Urothelium cell line (cell line): ENCODE data around the gene LAMC1.
"Not testable (repeated sequence)": the region's sequence is repeated elsewhere in the genome, so short reads cannot be mapped to it uniquely, and the experiment has no call there.

Experiments used
- DNase-seq: peaks from one replicate; pipeline ENCODE4 v3.0.0; 2011; ENCODE audit warnings: low spot score, mixed read lengths
- FAIRE-seq: peaks from 2 replicates; lab custom pipeline; 2011; peaks lifted over from hg19 to GRCh38; lab: Jason Lieb, UNC

LAMC1 gene

DNA sequence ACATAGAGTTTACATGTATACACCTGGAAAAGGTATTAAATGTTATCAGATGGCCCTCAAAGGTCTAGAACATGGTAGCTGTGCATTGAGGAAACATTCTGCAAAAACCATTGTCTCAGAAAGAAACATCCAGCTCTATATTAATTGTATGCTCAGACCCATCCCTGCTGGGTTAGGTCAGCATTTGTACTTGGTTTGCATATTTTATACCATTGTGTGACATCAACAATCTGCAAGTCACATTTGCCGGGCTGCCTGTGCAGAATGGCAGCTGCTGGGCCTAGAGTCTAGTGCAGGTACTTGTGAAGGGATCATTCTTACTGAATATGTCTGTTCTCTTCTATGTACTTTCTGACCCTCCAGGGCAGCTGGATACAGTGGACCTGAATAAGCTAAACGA is 119.0 kb downstream of the LAMC1 start:
- DNase-seq (no peak), FAIRE-seq (no peak)

DNA sequence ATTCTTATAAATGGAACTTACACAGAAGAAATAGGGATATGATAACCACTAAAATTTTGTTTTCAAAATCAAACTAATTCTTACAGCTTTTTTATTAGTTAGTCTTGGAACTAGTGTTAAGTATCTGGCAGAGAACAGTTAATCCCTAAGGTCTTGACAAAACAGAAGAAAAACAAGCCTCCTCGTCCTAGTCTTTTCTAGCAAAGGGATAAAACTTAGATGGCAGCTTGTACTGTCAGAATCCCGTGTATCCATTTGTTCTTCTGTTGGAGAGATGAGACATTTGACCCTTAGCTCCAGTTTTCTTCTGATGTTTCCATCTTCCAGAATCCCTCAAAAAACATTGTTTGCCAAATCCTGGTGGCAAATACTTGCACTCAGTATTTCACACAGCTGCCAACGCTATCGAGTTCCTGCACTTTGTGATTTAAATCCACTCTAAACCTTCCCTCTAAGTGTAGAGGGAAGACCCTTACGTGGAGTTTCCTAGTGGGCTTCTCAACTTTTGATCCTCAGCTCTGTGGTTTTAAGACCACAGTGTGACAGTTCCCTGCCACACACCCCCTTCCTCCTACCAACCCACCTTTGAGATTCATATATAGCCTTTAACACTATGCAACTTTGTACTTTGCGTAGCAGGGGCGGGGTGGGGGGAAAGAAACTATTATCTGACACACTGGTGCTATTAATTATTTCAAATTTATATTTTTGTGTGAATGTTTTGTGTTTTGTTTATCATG is 120.5 kb downstream of the LAMC1 start:
- FAIRE-seq (no peak), DNase-seq (no peak)

DNA sequence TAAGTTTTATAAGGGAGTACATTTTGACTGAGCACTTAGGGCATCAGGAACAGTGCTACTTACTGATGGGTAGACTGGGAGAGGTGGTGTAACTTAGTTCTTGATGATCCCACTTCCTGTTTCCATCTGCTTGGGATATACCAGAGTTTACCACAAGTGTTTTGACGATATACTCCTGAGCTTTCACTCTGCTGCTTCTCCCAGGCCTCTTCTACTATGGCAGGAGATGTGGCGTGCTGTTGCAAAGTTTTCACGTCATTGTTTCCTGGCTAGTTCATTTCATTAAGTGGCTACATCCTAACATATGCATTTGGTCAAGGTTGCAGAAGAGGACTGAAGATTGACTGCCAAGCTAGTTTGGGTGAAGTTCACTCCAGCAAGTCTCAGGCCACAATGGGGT is 121.5 kb downstream of the LAMC1 start:
- no peak for DNase-seq
- FAIRE-seq: no peak

DNA sequence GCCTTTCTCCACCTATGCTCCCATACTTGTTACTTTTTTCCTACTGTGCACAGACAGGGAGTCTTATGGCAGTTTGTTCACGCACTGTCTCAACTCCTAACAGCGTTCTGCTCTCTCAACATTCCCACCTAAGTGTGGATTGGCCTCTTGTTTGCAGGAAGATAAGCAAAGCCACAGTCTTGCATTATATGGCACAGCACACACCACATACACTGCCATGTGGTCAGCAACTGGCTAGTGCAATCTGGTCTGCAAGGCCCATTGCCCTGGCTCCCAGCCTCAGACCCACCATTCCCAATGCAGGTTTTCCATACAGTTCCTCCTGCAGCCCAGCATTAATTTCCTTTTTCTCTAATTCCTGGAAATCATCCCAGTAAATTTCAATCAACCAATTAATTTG is 124.5 kb downstream of the LAMC1 start:
- FAIRE-seq (no peak), DNase-seq (no peak)

DNA sequence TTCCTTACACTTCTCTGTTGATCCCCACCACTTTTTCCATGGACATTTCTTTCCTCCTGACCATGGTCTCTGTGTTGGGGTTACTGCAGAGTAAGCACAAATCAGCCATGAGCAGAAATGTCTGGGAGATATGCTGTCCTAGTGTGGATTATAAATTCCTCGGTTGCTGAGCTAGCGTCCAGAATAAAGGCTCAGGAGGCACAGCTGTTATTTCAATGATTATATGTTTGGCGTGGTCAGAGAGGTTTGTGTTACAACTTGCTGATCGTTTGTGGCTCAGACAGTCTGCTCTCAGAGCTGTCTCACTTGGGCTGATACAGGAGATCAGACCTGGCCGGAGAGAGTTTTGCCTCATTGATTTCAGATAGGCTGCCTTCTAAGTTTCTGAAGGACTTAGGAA is 125.4 kb downstream of the LAMC1 start:
- DNase-seq: no peak
- FAIRE-seq: no peak

DNA sequence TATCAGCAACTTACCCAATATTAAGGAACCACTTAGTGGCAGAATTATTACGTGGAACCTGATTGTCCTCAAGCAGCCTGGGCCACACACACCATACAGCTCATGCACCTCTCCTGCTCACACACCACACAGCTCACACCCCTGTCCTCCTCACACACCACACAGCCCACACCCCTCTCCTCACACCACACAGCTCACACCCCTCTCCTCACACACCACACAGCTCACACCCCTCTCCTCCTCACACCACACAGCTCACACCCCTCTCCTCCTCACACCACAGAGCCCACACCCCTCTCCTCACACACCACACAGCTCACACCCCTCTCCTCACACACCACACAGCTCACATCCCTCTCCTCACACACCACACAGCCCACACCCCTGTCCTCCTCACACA is 126.1 kb downstream of the LAMC1 start:
- DNase-seq (no peak), FAIRE-seq (no peak)

DNA sequence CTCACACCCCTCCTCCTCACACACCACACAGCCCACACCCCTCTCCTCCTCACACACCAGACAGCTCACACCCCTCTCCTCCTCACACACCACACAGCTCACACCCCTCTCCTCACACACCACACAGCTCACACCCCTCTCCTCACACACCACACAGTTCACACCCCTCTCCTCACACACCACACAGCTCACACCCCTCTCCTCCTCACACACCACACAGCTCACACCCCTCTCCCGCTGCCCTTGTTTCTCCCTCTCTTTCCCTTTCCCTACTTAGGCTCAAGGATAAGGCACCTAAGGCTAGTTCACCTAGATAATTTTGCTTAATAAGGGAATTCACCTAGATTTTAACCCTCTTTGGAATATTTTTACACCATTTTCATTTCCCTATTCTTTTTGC is 126.8 kb downstream of the LAMC1 start:
- peak; percentile 95 for FAIRE-seq

DNA sequence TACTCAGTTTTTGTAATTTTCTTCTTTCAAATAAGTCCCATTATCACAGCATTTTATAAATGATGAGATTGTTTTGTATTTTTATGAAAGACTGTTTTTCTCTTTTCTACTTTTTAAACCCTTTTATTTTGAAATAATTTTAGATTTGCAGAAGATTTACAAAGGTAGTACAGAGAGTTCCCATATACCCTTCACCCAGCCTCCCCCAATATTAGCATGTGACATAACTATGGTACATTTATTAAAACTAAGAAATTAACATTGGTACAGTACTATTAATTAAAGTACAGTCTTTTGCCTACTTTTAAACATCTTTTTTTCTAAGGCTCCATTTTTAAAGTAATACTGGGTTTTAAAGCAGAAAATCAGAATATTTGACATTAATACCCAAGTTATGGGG is 127.2 kb downstream of the LAMC1 start:
- DNase-seq (no peak), FAIRE-seq (no peak)

More for the DNA sequence above, 126.8 kb downstream of the LAMC1 start:
- not testable (repeated sequence) for DNase-seq

DNA sequence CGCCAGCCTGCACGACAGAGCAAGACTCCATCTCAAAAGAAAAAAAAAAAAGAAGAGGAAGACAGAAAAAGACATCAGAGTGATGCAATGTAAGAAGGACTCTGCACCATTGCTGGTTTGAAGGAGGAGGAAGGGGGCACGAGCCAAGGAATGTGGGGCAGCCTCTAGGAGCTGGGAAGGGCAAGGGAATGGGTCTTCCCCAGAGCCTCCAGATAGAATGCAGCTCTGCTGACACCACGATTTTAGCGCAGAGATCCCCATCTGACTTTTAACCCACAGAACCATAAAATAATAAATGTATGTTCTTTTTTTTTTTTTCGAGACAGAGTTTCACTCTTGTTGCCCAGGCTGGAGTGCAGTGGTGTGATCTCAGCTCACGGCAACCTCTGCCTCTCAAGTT is 129.0 kb downstream of the LAMC1 start:
- FAIRE-seq: no peak
- DNase-seq: no peak

DNA sequence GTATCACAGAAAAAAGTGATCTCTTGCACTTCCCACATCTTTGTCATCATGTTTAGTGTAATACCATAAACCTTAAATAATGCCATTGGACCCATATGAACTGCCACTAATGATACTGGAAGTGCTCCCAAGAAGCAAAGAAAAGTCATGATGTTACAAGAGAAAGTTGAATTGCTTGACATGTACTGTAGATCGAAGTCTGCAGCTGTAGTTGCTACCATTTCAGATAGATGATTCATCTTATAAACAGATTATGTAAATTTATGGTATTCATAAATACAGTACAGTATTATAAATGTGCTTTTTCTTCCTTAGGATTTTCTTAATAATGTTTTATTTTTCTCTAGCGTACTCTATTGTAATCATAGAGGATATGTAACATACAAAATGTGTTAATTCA is 132.7 kb downstream of the LAMC1 start:
- FAIRE-seq (no peak), DNase-seq (no peak)

DNA sequence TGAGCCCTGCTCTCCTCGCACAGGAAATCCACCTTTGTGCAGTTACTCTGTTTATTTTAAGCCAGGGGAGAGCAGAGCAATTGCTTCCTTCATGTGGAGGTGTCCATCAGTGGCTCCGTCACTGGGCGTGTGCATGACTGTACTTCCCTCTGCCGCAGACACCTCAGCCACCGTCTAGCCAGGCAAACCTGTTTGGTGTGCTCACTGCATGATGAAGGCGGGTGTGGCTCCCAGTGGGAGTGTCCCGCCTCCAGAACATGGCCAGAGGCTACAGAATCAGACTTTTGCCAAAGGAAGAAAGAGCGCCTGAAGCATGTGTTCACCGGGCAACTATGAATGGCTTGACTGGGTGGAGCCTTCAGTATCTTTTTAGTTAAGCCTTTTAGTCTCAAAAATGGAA is 136.7 kb downstream of the LAMC1 start:
- DNase-seq (peak; percentile 71), FAIRE-seq (no peak)

DNA sequence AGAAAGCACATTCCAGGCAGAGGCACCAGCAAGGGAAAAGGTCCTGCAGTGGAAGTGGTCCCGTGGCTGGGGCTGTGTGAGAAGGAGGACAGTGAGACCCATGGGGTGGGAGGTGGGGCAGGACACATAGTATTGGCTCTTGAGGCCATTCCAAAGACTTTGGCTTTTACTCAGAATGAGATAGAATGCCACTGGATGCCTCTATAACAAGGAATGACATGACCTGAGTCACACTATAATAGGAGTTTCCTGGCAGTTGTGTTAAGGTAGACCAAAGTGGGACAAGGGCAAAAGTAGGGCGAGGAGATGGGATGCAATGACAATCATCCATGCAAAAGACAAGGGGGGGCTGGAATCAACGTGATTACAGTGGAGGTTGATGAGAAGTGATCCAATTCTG is 138.2 kb downstream of the LAMC1 start:
- DNase-seq: no peak
- no peak for FAIRE-seq

DNA sequence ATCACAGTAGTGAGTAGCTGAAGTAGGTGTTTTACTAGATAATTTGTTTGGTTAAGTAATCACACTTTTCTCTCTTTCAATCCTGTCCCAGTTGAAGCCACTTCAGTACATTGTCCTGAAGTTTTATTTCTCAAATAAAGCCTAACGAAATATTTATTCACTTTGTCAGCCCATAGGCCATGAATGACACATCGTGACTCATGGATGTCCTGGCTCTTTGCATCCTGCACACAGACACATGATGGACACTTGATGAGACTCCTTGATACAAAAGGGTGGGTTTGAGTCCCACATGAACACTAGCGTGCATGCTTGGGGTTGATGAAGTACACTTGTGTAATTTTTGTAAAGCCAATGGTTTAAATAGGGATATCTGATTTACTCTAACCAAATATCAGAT is 140.1 kb downstream of the LAMC1 start:
- no peak for FAIRE-seq
- DNase-seq: peak; percentile 68

DNA sequence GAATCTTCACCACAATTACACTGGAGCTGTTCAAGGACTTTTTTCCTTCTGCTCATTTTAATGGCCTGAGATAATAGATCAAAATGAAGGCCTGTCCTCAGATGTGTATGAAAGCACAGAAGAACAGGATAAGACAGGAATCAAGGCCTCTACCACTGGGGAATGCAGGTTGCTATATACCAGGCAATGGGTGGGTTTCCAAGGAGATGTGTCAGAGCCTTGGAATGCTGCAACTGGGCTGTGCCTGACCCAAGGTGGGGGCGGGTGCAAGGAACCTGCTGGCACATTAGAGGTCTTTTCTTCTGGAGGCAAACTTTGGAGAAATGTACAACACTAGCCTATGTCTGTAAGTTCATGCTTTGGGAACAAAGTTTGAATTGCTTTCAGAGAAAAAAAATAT is 141.1 kb downstream of the LAMC1 start:
- DNase-seq (peak; percentile 81), FAIRE-seq (no peak)

DNA sequence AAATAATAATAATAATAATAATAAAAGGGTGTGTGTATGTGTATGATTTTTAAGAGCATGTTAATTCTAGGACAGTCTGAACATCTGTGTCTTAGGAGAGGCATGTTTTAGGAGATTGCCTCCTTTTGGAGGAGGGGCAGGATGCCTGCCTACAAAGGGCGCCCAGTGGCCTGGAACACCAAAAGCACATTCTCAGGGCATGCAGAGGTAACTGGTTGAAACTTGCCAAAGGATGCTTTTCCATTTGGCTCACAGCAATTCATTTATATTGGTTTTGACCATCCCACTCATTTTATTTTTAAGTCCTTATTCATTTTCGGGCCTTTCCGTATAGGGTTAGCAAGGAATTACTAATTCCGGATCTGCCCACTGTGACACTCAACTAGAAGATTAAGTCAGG is 141.7 kb downstream of the LAMC1 start:
- no peak for FAIRE-seq
- peak; percentile 21 for DNase-seq

DNA sequence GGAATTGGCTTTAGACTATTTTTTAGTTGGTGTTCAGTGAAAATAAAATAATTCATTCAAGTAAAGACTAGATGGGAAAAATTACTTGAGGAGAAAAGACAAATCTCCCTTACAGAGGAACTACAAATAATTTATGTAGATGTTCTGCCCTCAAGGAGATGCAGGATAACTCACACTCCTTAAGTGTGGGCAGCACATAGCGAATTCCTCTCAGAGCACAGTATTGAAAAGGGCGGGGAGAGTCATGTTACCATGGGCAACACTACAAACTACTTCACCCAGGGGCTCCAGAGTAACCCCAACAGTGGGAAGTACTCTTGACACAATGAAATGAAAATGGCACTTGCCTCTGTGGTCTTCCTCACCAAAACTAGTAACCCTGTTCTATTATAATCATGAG is 142.2 kb downstream of the LAMC1 start:
- no peak for DNase-seq
- no peak for FAIRE-seq

DNA sequence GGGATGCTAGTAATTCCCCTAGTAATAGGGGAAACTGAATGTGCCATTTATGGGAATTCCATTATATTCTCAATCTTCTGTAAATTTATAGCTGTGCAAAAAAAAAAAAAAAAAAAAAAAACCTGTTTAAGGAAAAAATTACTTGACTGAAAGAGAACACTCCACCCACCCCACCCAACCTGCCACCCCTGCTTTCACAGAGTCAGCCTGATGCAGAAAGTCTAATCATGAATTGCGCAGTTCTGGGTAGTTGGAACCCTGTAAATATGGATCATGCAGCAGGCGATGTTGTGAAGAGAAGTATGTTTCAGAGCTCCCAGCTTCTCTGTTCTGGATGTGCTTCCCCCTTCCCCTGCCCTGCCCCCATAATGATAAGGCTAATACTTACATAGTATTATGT is 143.2 kb downstream of the LAMC1 start:
- no peak for FAIRE-seq
- no peak for DNase-seq

DNA sequence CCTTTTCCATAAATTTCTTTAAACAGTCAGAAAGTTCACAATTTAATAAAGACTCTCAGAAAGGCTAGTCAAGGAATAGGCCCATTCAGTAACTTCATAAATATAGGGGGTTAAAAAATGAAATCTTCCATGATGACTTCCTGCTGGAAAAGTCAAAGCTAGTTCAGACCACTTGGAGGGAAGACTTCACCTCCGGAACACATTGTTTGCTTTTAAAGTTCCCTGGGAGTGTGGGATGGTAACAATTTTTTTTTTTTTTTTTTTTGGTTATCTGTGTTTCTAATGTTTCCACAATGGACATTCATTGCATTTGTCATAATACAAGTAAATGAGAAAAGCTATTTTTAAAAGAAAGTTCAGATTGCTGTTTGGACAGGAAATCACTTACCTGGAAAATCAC is 144.5 kb downstream of the LAMC1 start:
- no peak for DNase-seq
- FAIRE-seq: no peak

DNA sequence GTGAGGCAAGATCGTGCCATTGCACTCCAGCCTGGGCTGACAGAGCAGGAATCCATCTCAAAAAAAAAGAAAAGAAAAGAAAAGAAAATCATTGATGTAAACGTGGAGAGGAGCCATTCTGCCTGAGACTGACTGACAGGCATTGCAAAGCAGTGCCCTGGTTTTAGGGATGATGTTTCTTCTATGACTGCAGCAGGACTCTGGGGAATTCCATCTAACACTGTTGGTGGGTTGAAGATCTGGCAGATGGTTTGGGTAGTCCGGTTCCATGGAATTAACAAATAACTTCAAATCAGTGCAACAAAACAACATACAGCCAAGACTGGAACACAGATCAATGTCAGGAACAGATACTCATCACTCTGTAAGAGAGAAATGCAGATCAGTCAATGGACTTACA is 145.1 kb downstream of the LAMC1 start:
- no peak for DNase-seq
- FAIRE-seq: no peak

DNA sequence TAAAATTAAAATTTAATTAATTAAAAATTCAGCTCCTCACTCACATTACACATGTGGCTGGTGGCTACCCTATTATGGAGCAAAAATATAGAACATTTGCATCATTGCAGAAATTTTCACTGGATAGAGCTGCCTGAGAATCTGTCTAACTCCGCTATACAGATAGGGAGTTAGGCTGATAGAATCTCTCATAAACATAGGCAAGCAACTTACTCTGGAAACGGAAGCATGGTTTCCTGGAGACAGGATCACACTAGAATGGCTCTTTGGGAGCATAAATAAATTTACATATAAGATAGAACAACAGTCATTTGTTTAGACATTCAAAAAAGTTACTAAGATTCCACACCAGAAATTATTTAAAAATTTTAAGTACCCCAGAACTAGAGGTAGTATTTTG is 150.6 kb downstream of the LAMC1 start:
- DNase-seq (no peak), FAIRE-seq (no peak)

DNA sequence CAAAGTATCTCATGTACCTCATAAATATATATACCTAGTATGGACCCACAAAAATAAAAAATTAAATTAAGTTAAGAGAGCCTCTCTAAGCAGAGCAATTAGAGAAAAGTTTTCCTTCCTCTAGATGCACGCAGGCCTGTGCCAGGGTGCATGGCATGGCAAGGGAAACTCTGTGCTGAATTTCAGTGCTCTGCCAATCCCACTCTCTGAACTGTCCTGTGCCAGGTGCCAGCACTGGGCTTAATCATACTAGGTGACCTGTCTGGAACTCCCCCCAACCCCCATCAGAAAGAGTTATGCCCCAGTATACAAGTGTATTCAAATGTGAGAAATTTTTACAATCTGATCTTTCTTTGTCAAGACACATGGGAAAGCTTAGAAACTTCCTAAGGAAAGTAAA is 152.4 kb downstream of the LAMC1 start:
- FAIRE-seq (no peak), DNase-seq (no peak)

DNA sequence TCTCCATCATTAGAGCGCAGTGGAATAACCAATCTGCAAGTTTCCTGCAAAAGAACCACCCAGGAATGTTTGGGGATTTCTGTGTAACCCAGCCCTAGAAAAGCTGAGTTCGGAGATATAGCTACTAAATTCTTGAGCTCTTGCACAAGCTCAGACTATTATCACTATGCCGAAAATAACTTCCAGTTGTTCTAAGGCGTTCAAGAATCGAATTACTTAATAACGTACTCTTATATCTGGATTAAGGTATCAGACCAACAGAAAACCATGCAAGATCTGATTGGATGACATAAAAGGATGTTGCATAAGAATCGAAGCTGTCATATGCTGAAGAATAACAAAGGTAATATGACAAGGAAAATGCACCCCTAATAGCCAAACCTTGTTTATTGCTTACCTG is 155.3 kb downstream of the LAMC1 start:
- no peak for FAIRE-seq
- DNase-seq: no peak

DNA sequence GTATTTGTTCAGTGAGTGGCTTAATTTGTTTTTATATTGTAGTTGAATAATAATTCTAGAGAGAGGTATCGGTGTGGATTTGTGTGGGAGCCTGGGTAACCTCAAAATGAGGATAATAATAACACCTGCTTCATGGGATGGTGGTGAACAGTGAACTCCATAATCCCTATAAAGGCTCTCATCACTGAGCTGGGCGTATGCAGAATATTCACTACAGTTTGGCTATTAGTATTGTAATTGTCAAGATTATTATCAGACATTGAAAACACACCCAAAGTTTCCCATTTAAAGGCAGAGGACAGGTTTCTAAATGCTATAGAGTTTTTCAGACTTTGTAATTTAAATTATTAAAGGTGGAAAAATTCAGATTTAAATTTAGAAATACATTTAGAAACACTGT is 155.8 kb downstream of the LAMC1 start:
- no peak for FAIRE-seq

More for the DNA sequence above, 155.8 kb downstream of the LAMC1 start:
- DNase-seq: no peak
